Fibroblast of the conjunctiva (primary cell): ENCODE measurements around the gene APPL1.

Experiments
- DNase-seq: peaks from one replicate; pipeline ENCODE4 v3.0.0-alpha.2; 2010; ENCODE audit warnings: low read depth

APPL1 gene

GRCh38 chr3:57227204-57227929, at the start of gene APPL1:
APPL1 (plus strand) TSS chr3:57227729; CDS start chr3:57227884, 155 bp downstream.
- peak; percentile 74 for DNase-seq

- no peak for DNase-seq
Observed at GRCh38 chr3:57179580-57180410, 47.7 kb upstream of the APPL1 start.

GRCh38 chr3:57184526-57184925, 43.0 kb upstream of the APPL1 start:
- DNase-seq = no peak

GRCh38 chr3:57192028-57192427, 35.5 kb upstream of the APPL1 start:
- no peak for DNase-seq

GRCh38 chr3:57194641-57195040, 32.9 kb upstream of the APPL1 start:
- DNase-seq = no peak

- no peak for DNase-seq
Observed at GRCh38 chr3:57199895-57200297, 27.6 kb upstream of the APPL1 start, which contains the start of gene HESX1. HESX1 (minus strand) TSS chr3:57199978; CDS start chr3:57199918, 60 bp downstream.

- DNase-seq = no peak
Observed at GRCh38 chr3:57206423-57206822, 21.1 kb upstream of the APPL1 start.

- DNase-seq = no peak
Observed at GRCh38 chr3:57221883-57222282, 5.6 kb upstream of the APPL1 start.

GRCh38 chr3:57224856-57225255, 2.7 kb upstream of the APPL1 start:
- DNase-seq = no peak

- DNase-seq = no peak
Observed at GRCh38 chr3:57226176-57226575, 1.4 kb upstream of the APPL1 start.

- DNase-seq = peak; percentile 40
Observed at GRCh38 chr3:57227930-57228751, 612 bp downstream of the APPL1 start.

GRCh38 chr3:57230006-57230405, 2.5 kb downstream of the APPL1 start:
- no peak for DNase-seq

- DNase-seq = no peak
Observed at GRCh38 chr3:57233799-57234198, 6.3 kb downstream of the APPL1 start.

- DNase-seq = no peak
Observed at GRCh38 chr3:57234613-57235575, 7.4 kb downstream of the APPL1 start.

GRCh38 chr3:57244946-57245345, 17.4 kb downstream of the APPL1 start:
- no peak for DNase-seq

- DNase-seq = no peak
Observed at GRCh38 chr3:57252404-57252803, 24.9 kb downstream of the APPL1 start.

GRCh38 chr3:57256844-57257243, 29.3 kb downstream of the APPL1 start:
- no peak for DNase-seq

GRCh38 chr3:57257678-57258077, 30.1 kb downstream of the APPL1 start:
- no peak for DNase-seq

GRCh38 chr3:57261119-57261518, 33.6 kb downstream of the APPL1 start:
- no peak for DNase-seq

GRCh38 chr3:57261929-57262328, 34.4 kb downstream of the APPL1 start:
- DNase-seq = no peak

- DNase-seq = no peak
Observed at GRCh38 chr3:57268416-57268815, 40.9 kb downstream of the APPL1 start.
